B cell (primary cell): ENCODE data around the gene PPP1R14C. TPM values are rescaled to one million over a fixed set of nuclear protein-coding genes. Genes with fewer than 3 reads are reported as not detected.

ENCODE experiments used
- ATAC-seq: fragments of 200-7000 bp; cut with Tn5 transposase; one replicate; pipeline ENCODE4 v1.10.0; 2021; ENCODE audit warnings: low read depth, mild to moderate bottlenecking, moderate number of reproducible peaks, moderate library complexity
- CTCF ChIA-PET: fragments of 350-600 bp; sonication (Branson Sonifier 250); formaldehyde crosslinking; loops from one replicate; lab custom pipeline; 2021; ENCODE audit warnings: antibody characterized with exemption, inconsistent platforms; lab: Charles Lee
- POLR2A ChIA-PET: fragments of 350-600 bp; sonication (Branson Sonifier 250); formaldehyde crosslinking; loops from one replicate; lab custom pipeline; 2021; ENCODE audit warnings: antibody characterized with exemption; lab: Charles Lee
- DNase-seq: peaks from one replicate; pipeline ENCODE4 v3.0.0; 2013
- H2AFZ ChIP-seq: 2 replicates; pipeline ENCODE4 v1.6.1; 2012; ENCODE audit warnings: mild to moderate bottlenecking, low read depth, low read length; ENCODE audit not compliant: insufficient read depth, poor library complexity, severe bottlenecking
- H3K27ac ChIP-seq, 2 donors: 1 replicate in 1 of 2; 2 replicates in 1 of 2; pipeline ENCODE4 v1.5.1; 2012 to 2013; ENCODE audit warnings: low read length in 2 of 2, mild to moderate bottlenecking in 2 of 2, moderate library complexity in 1 of 2
- H3K27me3 ChIP-seq, 4 experiments: fragments of 200-600 bp in 1 of 4; sonication (generic) in 1 of 4; replicated peaks in 1 of 4; 1 replicate in 2 of 4; 2 replicates in 2 of 4; pipeline versions ENCODE4 v1.6.1 to v1.7.0; 2013 to 2016; ENCODE audit warnings: low read length in 3 of 4, mild to moderate bottlenecking in 2 of 4, mixed read lengths in 1 of 4, moderate library complexity in 1 of 4; ENCODE audit not compliant: insufficient read depth in 4 of 4, control insufficient read depth in 3 of 4; ENCODE audit errors: control extremely low read depth in 1 of 4
- H3K36me3 ChIP-seq, 2 experiments: replicated peaks in 1 of 2; 1 replicate in 1 of 2; 2 replicates in 1 of 2; pipeline versions ENCODE4 v1.6.1 to v1.7.1; 2013; ENCODE audit warnings: low read length in 1 of 2; ENCODE audit not compliant: insufficient read depth in 2 of 2, control insufficient read depth in 1 of 2; ENCODE audit errors: control extremely low read depth in 1 of 2, extremely low read depth in 1 of 2
- H3K4me1 ChIP-seq, 2 donors: fragments of 200-600 bp in 1 of 2; sonication (generic) in 1 of 2; 1 replicate in 1 of 2; 2 replicates in 1 of 2; pipeline versions ENCODE4 v1.5.1 to v1.6.1; 2013 to 2017; ENCODE audit warnings: low read length in 2 of 2; ENCODE audit not compliant: control insufficient read depth in 2 of 2, insufficient read depth in 2 of 2
- H3K4me2 ChIP-seq: replicated peaks from 2 replicates; pipeline ENCODE3; 2012; ENCODE audit warnings: mild to moderate bottlenecking, low read depth, low read length; ENCODE audit not compliant: poor library complexity, severe bottlenecking
- H3K4me3 ChIP-seq, 5 experiments: fragments of 200-600 bp in 1 of 5; sonication (generic) in 1 of 5; 1 replicate in 3 of 5; 2 replicates in 2 of 5; pipeline versions ENCODE4 v1.5.1 to v1.7.0; 2011 to 2016; ENCODE audit warnings: low read length in 4 of 5, mild to moderate bottlenecking in 4 of 5, low read depth in 2 of 5, control low read depth in 1 of 5, moderate library complexity in 1 of 5; ENCODE audit not compliant: insufficient read depth in 1 of 5; ENCODE audit errors: control extremely low read depth in 1 of 5, extremely low read depth in 1 of 5
- H3K79me2 ChIP-seq: fragments of 200-600 bp; sonication (generic); one replicate; pipeline ENCODE4 v1.6.0; 2016; ENCODE audit warnings: low read length; ENCODE audit not compliant: control insufficient read depth, insufficient read depth
- H3K9ac ChIP-seq: fragments of 200-600 bp; sonication (generic); 2 replicates; pipeline ENCODE4 v1.6.1; 2017; ENCODE audit warnings: mild to moderate bottlenecking, low read length, moderate library complexity
- H3K9me3 ChIP-seq, 3 donors: one replicate each; pipeline versions ENCODE4 v1.6.1 to v1.7.1; 2013; ENCODE audit warnings: low read length in 2 of 3; ENCODE audit not compliant: control insufficient read depth in 2 of 3, insufficient read depth in 1 of 3; ENCODE audit errors: control extremely low read depth in 1 of 3
- H4K20me1 ChIP-seq: 2 replicates; pipeline ENCODE4 v1.6.0; 2012; ENCODE audit warnings: mild to moderate bottlenecking, low read length; ENCODE audit not compliant: insufficient read depth, control insufficient read depth, poor library complexity, severe bottlenecking
- H3K27ac Mint-ChIP-seq: one replicate; pipeline ENCODE4 v1.8.0; 2021; ENCODE audit warnings: mixed read lengths
- H3K27me3 Mint-ChIP-seq: one replicate; pipeline ENCODE4 v1.8.0; 2021; ENCODE audit warnings: mixed read lengths
- H3K4me1 Mint-ChIP-seq: one replicate; pipeline ENCODE4 v1.8.0; 2021; ENCODE audit warnings: mixed read lengths
- H3K4me3 Mint-ChIP-seq: one replicate; pipeline ENCODE4 v1.8.0; 2021; ENCODE audit warnings: mixed read lengths
- H3K9me3 Mint-ChIP-seq: one replicate; pipeline ENCODE4 v1.8.0; 2022; ENCODE audit warnings: mixed read lengths; ENCODE audit not compliant: insufficient read depth
- CTCF ChIP-seq: fragments of 200-600 bp; IDR thresholded peaks from one replicate; pipeline ENCODE4 v1.8.0; 2022; ENCODE audit warnings: antibody characterized with exemption, mild to moderate bottlenecking
- EZH2 ChIP-seq: IDR thresholded peaks from 2 replicates; pipeline ENCODE4 v1.6.1; 2012; ENCODE audit warnings: borderline replicate concordance, low read depth, mild to moderate bottlenecking, moderate library complexity, low read length; ENCODE audit not compliant: insufficient read depth, poor library complexity, severe bottlenecking
- WGBS: methylation state at CpG from one replicate; pipeline ENCODE4 v1.1.5; 2013; ENCODE audit warnings: missing lambda C conversion rate; ENCODE audit not compliant: insufficient coverage; 5-methylcytosine and 5-hydroxymethylcytosine counted together
- intact Hi-C: fragments of 100-400 bp; cut with micrococcal nuclease; formaldehyde crosslinking; loops from one replicate; pipeline ENCODE4 v1.10.0; 2022
- polyA plus RNA-seq: library from polyadenylated mRNA; depleted of rRNA; stranded (reverse); fragments of >200 nt; gene quantifications from 2 replicates; pipeline ENCODE4 v1.2.3, GENCODE V29; 2012
- total RNA-seq, 2 donors: library from RNA; stranded (reverse); fragments of 120-200 nt in 1 of 2; gene quantifications; 1 replicate in 1 of 2; 2 replicates in 1 of 2; pipeline versions ENCODE4 v1.2.3 to v1.2.4, GENCODE V29; 2013 to 2022

The PPP1R14C gene
- total and polyA plus RNA-seq, 2 donors (not counting 1 experiment from before 2014, with no cell fraction given), result not detected

- TF ChIP-seq CTCF, result no peak
- ATAC-seq (no peak), DNase-seq (no peak)
- H3K4me1 ChIP-seq, result no peaks in the 10 kb centered on the region
- peaks cover 0 to 33% (median 5%) of the 10 kb centered on the region in 4 experiments for H3K27me3 ChIP-seq
- no peak overlapping the region for H2AFZ ChIP-seq
- POLR2A ChIA-PET, result no interaction called here
- H3K9ac ChIP-seq, result no peak overlapping the region
- no peak overlapping the region for H3K4me3 ChIP-seq
- H3K9me3 ChIP-seq, result no peaks in the 10 kb centered on the region
- Mint-ChIP-seq H3K27me3 (peaks cover 40% of the 10 kb centered on the region), H3K4me1 (peaks cover 4% of the 10 kb centered on the region), H3K4me3 (no peak overlapping the region), H3K27ac (no peak overlapping the region), H3K9me3 (no peaks in the 10 kb centered on the region)
- intact Hi-C loops, result no loop called here
- no peak overlapping the region for H3K4me2 ChIP-seq
- H4K20me1 ChIP-seq, result no peaks in the 10 kb centered on the region
- no peaks in the 10 kb centered on the region for H3K36me3 ChIP-seq
- no peaks in the 10 kb centered on the region for H3K79me2 ChIP-seq
- H3K27ac ChIP-seq, result no peak overlapping the region
- CTCF ChIA-PET, result no interaction called here
- WGBS, result 92% methylated on average over 4 of the region's 6 CpGs
Observed at GRCh38 chr6:150275489-150275888, 132.6 kb downstream of the PPP1R14C start.

GRCh38 chr6:150276168-150276936 lies 133.5 kb downstream of the PPP1R14C start:
- Histone ChIP-seq H2AFZ (no peak overlapping the region), H3K36me3 (no peaks in the 10 kb centered on the region), H4K20me1 (no peaks in the 10 kb centered on the region), H3K4me2 (no peak overlapping the region), H3K27me3 (peaks cover 0 to 34% (median 5%) of the 10 kb centered on the region in 4 experiments), H3K9ac (no peak overlapping the region), H3K4me1 (no peaks in the 10 kb centered on the region), H3K27ac (no peak overlapping the region), H3K9me3 (no peaks in the 10 kb centered on the region), H3K4me3 (no peak overlapping the region), H3K79me2 (no peaks in the 10 kb centered on the region)
- intact Hi-C loops, result no loop called here
- H3K9me3 Mint-ChIP-seq, result no peaks in the 10 kb centered on the region
- DNase-seq (no peak), ATAC-seq (no peak)
- TF ChIP-seq EZH2, result no peak
- no peak for TF ChIP-seq CTCF
- POLR2A ChIA-PET, result no interaction called here
- CTCF ChIA-PET, result no interaction called here
- no peak overlapping the region for H3K27ac Mint-ChIP-seq
- WGBS, result 94% methylated on average over 4 of the region's 8 CpGs
- H3K4me1 Mint-ChIP-seq, result peaks cover 4% of the 10 kb centered on the region
- H3K4me3 Mint-ChIP-seq, result no peak overlapping the region
- H3K27me3 Mint-ChIP-seq, result peaks cover 48% of the 10 kb centered on the region
